Duodenal mucosa (tissue), 2 donors: ENCODE measurements around the gene MEIS1.

Experiments
- H3K27ac ChIP-seq: one replicate; pipeline ENCODE4 v1.7.0; 2013; ENCODE audit warnings: low read depth, low read length
- H3K27me3 ChIP-seq, 2 donors: one replicate each; pipeline ENCODE4 v1.7.0; 2013; ENCODE audit warnings: low read length in 2 of 2, control low read depth in 1 of 2; ENCODE audit not compliant: insufficient read depth in 2 of 2, control insufficient read depth in 1 of 2
- H3K36me3 ChIP-seq, 2 donors: one replicate each; pipeline ENCODE4 v1.7.0; 2013; ENCODE audit warnings: low read length in 2 of 2, control low read depth in 1 of 2; ENCODE audit not compliant: insufficient read depth in 2 of 2, control insufficient read depth in 1 of 2
- H3K4me1 ChIP-seq, 2 donors: one replicate each; pipeline ENCODE4 v1.7.0; 2013; ENCODE audit warnings: low read length in 2 of 2, control low read depth in 1 of 2; ENCODE audit not compliant: insufficient read depth in 2 of 2, control insufficient read depth in 1 of 2
- H3K4me3 ChIP-seq, 2 donors: one replicate each; pipeline ENCODE4 v1.7.0; 2013; ENCODE audit warnings: low read length in 2 of 2, low read depth in 1 of 2
- H3K9ac ChIP-seq, 2 donors: one replicate each; pipeline ENCODE4 v1.7.0; 2013; ENCODE audit warnings: low read length in 2 of 2, low read depth in 1 of 2
- H3K9me3 ChIP-seq, 2 donors: one replicate each; pipeline ENCODE4 v1.7.0; 2013; ENCODE audit warnings: low read length in 2 of 2, control low read depth in 1 of 2; ENCODE audit not compliant: control insufficient read depth in 1 of 2

Gene MEIS1

DNA sequence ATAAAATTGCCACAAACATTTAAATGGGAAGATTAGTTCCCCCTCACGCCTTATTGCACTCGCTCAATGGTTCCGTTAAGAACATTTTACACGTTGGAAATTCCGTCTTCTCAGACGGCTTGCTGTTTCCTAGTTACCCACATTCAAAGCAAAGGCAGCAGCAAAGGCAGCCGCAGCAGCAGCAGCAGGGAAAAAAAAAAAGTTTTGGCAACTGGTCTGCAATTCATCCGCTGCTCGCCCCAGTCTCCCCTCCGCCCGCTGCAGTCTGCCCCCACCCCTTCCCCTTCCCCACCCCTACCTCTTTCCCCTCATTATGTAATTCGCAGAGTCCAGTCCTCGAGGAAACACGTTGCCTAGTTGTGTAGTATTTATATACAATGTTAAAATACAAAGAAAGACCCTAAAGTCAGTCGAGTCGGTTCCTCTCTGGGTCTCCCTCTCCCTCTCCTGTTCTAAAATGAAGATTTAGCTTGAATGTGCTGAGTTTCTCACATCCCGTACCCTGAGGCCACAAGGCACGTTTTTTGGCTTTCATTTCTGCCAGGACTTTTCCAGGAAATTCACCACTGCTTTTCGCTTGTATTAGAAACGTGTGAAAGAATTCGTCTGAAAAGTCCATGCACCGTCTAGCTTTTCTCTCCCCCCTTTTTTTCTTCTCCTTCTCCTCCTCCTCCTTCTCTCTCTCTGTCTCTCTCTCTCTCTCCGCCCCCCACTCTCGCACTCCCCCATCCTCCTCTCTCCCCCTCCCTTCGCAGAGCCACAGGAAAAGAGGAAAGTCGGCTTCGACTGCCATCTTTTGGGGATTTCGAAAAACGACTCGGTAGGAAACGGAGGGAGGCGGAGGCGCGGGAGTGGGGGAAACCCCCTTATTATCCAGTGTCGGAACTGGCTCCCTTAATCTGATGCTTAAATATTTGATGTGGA is 140.0 kb downstream of the MEIS1 start:
- H3K9me3 ChIP-seq, result no peaks in the 10 kb centered on the region
- H3K27me3 ChIP-seq, result peaks cover 55 to 64% of the 10 kb centered on the region in 2 donors
- peak overlapping the region; percentile 26 for H3K27ac ChIP-seq
- peaks cover 3 to 8% of the 10 kb centered on the region in 2 donors for H3K4me1 ChIP-seq
- no peaks in the 10 kb centered on the region for H3K36me3 ChIP-seq
- H3K4me3 ChIP-seq, result peak overlapping the region; percentile 32 to 40
- H3K9ac ChIP-seq, result peak overlapping the region in 1 of 2 donors; percentile 20

DNA sequence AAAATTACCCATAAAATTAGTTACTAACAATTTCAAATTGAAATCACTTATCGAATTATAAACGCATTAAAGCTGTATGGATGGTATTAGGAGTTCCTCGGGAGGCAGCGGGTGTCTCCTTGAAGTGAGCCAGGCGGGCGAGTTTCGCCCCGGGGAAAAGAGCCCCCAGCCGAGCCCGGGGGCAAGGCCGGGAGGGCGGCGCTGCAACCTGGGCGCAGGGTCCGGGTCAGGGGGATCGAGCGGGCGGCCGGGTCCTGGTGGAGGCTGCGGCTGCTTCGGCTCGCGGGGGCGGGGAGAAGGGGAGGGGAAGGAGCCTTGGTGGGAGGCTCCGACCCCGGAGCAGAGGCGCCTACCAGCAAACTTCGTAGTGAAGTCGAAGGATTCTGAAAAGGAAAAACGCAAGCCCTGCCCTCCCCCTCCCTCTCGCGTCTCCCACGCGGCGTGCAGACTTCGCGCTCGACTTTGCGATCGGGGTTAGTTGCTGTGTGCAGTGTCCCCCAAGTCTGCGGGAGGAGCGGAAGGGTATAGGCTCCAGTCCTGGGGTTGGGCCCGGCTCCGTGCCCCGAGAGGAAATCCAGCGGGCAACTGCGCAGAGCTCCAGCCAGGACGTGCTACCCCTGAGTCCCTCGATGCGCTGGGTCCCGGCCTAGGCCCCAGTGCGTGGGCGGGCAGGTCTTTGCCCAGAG is 140.8 kb downstream of the MEIS1 start:
- Histone ChIP-seq H3K27me3 (peaks cover 59 to 68% of the 10 kb centered on the region in 2 donors), H3K4me1 (peaks cover 3 to 8% of the 10 kb centered on the region in 2 donors), H3K9ac (no peak overlapping the region), H3K9me3 (no peaks in the 10 kb centered on the region), H3K4me3 (peak overlapping the region; percentile 40 to 43), H3K36me3 (no peaks in the 10 kb centered on the region), H3K27ac (peak overlapping the region; percentile 54)

DNA sequence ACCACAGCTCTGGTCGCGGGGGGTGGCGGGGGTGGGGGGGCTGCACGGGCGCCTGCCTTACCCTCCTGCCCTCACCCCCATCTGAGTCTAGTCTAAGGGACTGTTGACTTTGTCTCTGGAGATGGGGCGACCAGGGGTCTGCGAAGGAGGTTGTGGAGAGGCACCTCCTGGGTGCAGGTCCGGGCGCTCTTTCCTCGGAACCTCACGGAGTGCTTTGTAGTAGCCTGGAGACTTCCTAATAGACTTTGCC is 141.3 kb downstream of the MEIS1 start:
- no peak overlapping the region for H3K9ac ChIP-seq
- H3K9me3 ChIP-seq, result no peaks in the 10 kb centered on the region
- peaks cover 3 to 8% of the 10 kb centered on the region in 2 donors for H3K4me1 ChIP-seq
- no peak overlapping the region for H3K4me3 ChIP-seq
- H3K36me3 ChIP-seq, result no peaks in the 10 kb centered on the region
- H3K27ac ChIP-seq, result no peak overlapping the region
- peaks cover 63 to 73% of the 10 kb centered on the region in 2 donors for H3K27me3 ChIP-seq

DNA sequence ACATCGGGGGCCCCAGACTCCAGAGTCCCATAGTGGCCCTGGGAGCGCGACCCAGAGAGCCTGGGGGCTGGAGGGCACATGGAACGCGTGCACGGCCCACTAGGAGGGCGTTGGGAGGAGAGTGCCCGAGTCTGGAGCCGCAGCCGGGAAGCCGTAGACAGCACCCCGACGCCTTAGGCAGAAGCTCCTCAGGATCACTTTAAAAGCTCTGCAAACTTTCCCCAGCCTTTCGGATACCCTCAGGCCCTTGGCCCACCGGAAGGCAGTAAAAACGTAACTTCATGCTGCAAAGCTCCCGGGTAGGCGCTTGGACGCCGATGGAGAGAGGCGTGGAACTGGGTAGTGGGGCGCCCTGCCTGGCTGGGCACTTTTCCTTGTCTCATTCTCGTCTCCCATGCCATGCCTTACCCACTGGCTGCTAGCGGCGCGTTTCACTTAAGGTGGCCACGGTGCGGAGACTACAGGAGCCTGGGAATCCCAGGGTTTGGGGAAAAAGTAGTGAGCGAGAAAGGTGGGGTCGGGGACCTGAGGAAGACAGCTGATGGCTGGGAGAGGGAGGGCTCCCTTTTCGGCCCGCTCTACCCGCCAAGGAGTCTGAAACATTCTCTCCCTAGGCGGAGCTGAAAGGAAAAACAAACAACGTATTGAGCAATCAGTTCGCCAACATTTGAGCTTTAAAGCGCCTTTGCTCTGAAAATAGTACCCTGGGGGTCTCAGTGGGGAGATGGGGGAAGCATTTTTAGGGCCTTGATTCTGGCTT is 141.8 kb downstream of the MEIS1 start:
- peaks cover 68 to 78% of the 10 kb centered on the region in 2 donors for H3K27me3 ChIP-seq
- H3K9ac ChIP-seq, result peak overlapping the region in 1 of 2 donors; percentile 27
- H3K36me3 ChIP-seq, result no peaks in the 10 kb centered on the region
- H3K9me3 ChIP-seq, result no peaks in the 10 kb centered on the region
- H3K27ac ChIP-seq, result peak overlapping the region; percentile 0
- H3K4me1 ChIP-seq, result peaks cover 3 to 8% of the 10 kb centered on the region in 2 donors
- peak overlapping the region; percentile 52 to 53 for H3K4me3 ChIP-seq

DNA sequence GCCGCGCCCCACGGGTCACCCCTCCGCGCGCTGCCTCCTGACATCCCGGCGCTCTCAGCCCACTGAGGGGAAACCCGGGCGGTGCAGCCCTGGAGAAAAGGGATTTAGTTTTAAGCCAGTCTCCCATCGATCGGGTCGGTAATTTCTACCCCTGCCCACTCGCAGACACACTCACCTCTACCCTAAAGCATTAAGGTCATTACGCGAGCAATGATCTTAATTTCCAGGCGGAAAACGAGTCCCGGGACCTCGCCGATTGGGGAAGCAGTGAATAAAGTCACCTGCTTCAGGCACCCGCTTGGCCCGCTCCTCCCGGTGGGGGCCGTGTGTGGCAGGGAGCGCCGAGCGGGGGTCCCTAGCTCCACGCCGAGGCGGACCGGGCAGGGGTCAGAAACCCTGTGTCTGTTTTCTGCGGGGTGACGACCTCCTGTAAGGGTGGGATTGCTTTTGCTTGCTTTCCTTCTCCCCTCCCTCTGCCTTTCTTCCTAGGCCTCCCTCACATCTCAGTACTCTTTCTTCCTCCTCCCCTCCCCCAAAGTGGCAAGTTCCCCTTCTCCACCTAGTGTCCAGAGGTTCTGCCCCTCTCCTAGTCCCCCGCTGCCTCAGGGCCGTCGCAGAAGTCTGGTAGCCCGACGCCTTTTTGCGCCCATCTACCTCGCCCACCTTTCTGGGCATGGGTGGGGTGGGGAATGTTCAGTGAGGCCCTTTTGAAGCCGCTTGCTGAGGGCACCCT is 142.6 kb downstream of the MEIS1 start:
- H3K27me3 ChIP-seq, result peaks cover 70 to 79% of the 10 kb centered on the region in 2 donors
- no peak overlapping the region for H3K27ac ChIP-seq
- no peaks in the 10 kb centered on the region for H3K36me3 ChIP-seq
- H3K4me1 ChIP-seq, result peaks cover 6 to 8% of the 10 kb centered on the region in 2 donors
- peak overlapping the region in 1 of 2 donors; percentile 27 for H3K9ac ChIP-seq
- H3K4me3 ChIP-seq, result peak overlapping the region; percentile 52 to 53
- no peaks in the 10 kb centered on the region for H3K9me3 ChIP-seq

DNA sequence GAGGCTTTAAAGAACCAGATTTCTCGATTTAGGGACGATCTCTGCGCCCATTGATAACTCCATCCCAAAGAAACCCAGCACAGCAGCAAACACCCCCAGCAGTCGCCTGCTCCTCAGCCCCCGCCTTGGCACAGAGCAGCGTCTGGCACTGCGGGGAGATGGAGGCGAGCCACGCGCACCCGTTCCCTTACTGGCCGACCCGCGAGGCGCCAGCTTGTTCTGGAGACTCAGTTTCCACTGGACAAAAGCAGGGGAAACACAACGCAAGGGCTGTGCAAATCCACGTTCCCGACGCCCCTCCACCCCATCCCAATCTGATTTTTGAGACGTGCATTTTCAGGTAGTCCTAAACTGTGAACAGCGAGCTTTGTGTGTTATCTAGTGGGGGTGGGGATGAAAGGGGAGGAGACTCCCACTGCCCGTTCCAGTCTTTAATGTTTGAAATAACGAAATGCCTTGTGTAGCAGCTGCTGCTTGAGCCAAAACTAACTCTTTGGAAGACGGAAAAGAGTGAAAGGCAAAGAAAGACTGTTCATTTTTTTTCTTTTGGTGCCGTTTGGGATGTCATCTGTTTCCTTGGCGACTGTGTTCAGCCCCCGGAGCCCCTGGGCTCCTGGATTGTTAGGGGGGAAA is 143.2 kb downstream of the MEIS1 start:
- Histone ChIP-seq H3K36me3 (no peaks in the 10 kb centered on the region), H3K4me1 (peaks cover 6 to 8% of the 10 kb centered on the region in 2 donors), H3K27ac (no peak overlapping the region), H3K9me3 (no peaks in the 10 kb centered on the region), H3K4me3 (no peak overlapping the region), H3K9ac (no peak overlapping the region), H3K27me3 (peaks cover 77 to 85% of the 10 kb centered on the region in 2 donors)

DNA sequence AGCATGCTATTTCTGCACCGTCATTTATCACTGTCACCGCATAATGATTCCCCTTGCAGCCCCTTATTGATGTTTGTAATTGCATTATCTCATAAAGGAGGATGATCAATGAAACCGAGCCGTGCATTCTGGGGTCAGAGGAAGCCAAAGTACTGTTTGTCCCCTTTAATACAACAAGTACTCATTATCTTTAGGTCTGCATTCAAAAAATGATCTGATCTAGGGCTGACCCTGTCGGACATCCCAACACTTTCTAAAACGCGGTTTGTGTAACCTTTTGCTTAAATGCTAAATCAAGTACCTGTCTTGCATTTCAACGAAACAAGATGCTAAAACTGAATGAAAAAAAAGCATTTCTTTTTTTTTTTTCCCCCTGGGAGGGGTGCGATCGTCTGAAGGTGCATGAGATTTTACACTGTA is 143.8 kb downstream of the MEIS1 start:
- Histone ChIP-seq H3K4me1 (peaks cover 6 to 8% of the 10 kb centered on the region in 2 donors), H3K9me3 (no peaks in the 10 kb centered on the region), H3K27me3 (peaks cover 78 to 86% of the 10 kb centered on the region in 2 donors), H3K4me3 (no peak overlapping the region), H3K36me3 (no peaks in the 10 kb centered on the region), H3K9ac (no peak overlapping the region), H3K27ac (no peak overlapping the region)

DNA sequence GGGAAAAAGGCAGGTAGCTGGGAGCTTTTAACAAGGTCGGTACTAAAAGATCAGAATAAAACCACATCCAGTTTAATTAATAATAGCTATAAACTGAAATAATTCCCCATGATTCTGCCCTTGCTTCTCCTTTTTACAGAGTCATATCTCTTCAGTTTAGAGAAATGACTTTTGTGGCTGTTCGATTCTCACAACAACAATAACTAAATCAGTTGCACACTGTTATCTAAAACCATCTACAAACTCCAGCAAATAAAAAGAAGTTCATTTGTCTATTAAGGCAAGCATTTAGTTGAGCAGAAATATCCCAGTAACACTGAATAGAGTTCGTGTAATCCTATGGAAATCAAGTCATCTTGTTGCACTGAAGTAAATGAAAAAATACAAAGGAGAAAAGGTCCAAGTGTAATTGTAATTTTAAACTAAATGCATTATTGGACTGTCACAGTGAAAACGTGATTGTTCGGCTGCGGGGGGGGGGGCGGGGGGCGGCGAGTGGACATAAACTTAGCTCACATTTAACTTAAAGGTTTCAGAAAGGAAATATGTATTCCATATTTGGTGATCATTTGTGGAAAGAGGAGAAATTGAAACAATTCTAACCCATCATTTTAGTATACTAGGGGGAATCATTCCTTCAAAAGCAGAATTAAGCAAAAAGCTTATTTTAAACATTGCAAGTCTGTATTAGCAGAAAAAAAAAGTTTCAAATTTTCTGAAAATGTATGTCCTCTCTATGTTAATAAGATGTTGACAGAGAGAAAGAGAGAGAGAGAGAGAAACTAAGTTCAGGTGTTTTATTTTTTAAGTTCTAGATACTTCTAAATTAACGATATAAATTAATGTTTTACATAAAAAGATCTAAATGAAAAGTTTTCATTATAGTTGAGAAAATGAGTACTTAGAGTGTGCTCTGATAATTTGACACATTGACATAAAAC is 144.5 kb downstream of the MEIS1 start:
- peaks cover 6 to 8% of the 10 kb centered on the region in 2 donors for H3K4me1 ChIP-seq
- H3K27ac ChIP-seq, result no peak overlapping the region
- no peaks in the 10 kb centered on the region for H3K36me3 ChIP-seq
- H3K9ac ChIP-seq, result no peak overlapping the region
- H3K4me3 ChIP-seq, result no peak overlapping the region
- peaks cover 75 to 84% of the 10 kb centered on the region in 2 donors for H3K27me3 ChIP-seq
- no peaks in the 10 kb centered on the region for H3K9me3 ChIP-seq
